Measurements from ENCODE around the gene MMS19. TPM values are rescaled to one million over a fixed set of nuclear protein-coding genes. Genes with fewer than 3 reads are reported as not detected.

MMS19 gene
- total RNA-seq, 1 experiment from 2014 or later: 42.4 TPM

GRCh38 chr10:97412891-97413304, 85.3 kb downstream of the MMS19 start:
- Histone ChIP-seq H3K9me2 (ENCODE audit: insufficient read depth) (no peaks in the 10 kb centered on the region), H3K4me3 (no peak overlapping the region), H4K20me1 (ENCODE audit: insufficient read depth) (no peaks in the 10 kb centered on the region), H3K27me3 (ENCODE audit: insufficient read depth, low read depth) (no peaks in the 10 kb centered on the region), H3K36me3 (ENCODE audit: low read depth) (no peaks in the 10 kb centered on the region), H3F3A (ENCODE audit: insufficient read depth, low read depth) (peaks cover 23% of the 10 kb centered on the region), H3K79me2 (ENCODE audit: low read depth) (no peaks in the 10 kb centered on the region), H3K9me3 (ENCODE audit: insufficient read depth, low read depth) (no peaks in the 10 kb centered on the region), H3K4me2 (no peak overlapping the region), H2AFZ (no peak overlapping the region), H3K27ac (peak overlapping the region; percentile 50), H3K4me1 (replicated peaks; ENCODE audit: insufficient read depth) (peaks cover 10% of the 10 kb centered on the region)
- ChIA-PET POLR2A (ENCODE audit: unreplicated experiment) (interaction anchor here (0.5 to 0.6 kb wide), 2 partner anchors 44 to 120 kb away, joined by 9 to 10 read pairs; partner anchors contain the start of gene ARHGAP19), CTCF (no interaction called here)
- no TSS peak for BruUV-seq (replicated peaks)
- intact Hi-C loops (cut with micrococcal nuclease; ENCODE audit: unreplicated experiment): no loop called here
- no peak for TF ChIP-seq EZH2 (IDR thresholded peaks at IDR 0.05; ENCODE audit: low read depth)
- TF ChIP-seq CTCF (conservative IDR thresholded peaks at IDR 0.05): no peak
- peak; percentile 47 to 81 for DNase-seq

GRCh38 chr10:97411406-97411805, 86.8 kb downstream of the MMS19 start:
- H3K79me2 ChIP-seq (ENCODE audit: low read depth): no peaks in the 10 kb centered on the region
- H3K4me2 ChIP-seq: no peak overlapping the region
- H3K9me2 ChIP-seq (ENCODE audit: insufficient read depth): no peaks in the 10 kb centered on the region
- BruUV-seq (replicated peaks): no TSS peak
- no peaks in the 10 kb centered on the region for H3K27me3 ChIP-seq (ENCODE audit: insufficient read depth, low read depth)
- H2AFZ ChIP-seq: no peak overlapping the region
- TF ChIP-seq CTCF (conservative IDR thresholded peaks at IDR 0.05) (no peak), EZH2 (IDR thresholded peaks at IDR 0.05; ENCODE audit: low read depth) (no peak)
- DNase-seq: no peak
- no peaks in the 10 kb centered on the region for H4K20me1 ChIP-seq (ENCODE audit: insufficient read depth)
- ChIA-PET POLR2A (ENCODE audit: unreplicated experiment) (no interaction called here), CTCF (interaction anchor here (0.6 kb wide), 1 partner anchor 13 kb away, joined by 9 read pairs; no protein-coding TSS in a partner anchor)
- peaks cover 17% of the 10 kb centered on the region for H3K4me1 ChIP-seq (replicated peaks; ENCODE audit: insufficient read depth)
- H3K27ac ChIP-seq: no peak overlapping the region
- no peak overlapping the region for H3K4me3 ChIP-seq
- H3F3A ChIP-seq (ENCODE audit: insufficient read depth, low read depth): peaks cover 29% of the 10 kb centered on the region
- H3K36me3 ChIP-seq (ENCODE audit: low read depth): no peaks in the 10 kb centered on the region
- H3K9me3 ChIP-seq (ENCODE audit: insufficient read depth, low read depth): no peaks in the 10 kb centered on the region
- intact Hi-C loops (cut with micrococcal nuclease; ENCODE audit: unreplicated experiment): no loop called here

- no peaks in the 10 kb centered on the region for H4K20me1 ChIP-seq (ENCODE audit: insufficient read depth)
- ChIA-PET CTCF (interaction anchor here (0.5 to 1.0 kb wide), 2 partner anchors 8 to 12 kb away, joined by 3 to 11 read pairs; no protein-coding TSS in a partner anchor), POLR2A (ENCODE audit: unreplicated experiment) (no interaction called here)
- BruUV-seq (replicated peaks): no TSS peak
- no peak overlapping the region for H2AFZ ChIP-seq
- intact Hi-C loops (cut with micrococcal nuclease; ENCODE audit: unreplicated experiment): loop anchor here (5.0 to 10.0 kb wide), 2 partner anchors 39 to 306 kb away; partner anchors contain the start of genes EXOSC1, MARVELD1 and ZDHHC16
- H3K27ac ChIP-seq: peak overlapping the region; percentile 41; the same call in 1 of the 2 replicates
- H3K27me3 ChIP-seq (ENCODE audit: insufficient read depth, low read depth): no peaks in the 10 kb centered on the region
- H3K4me3 ChIP-seq: no peak overlapping the region
- H3K4me1 ChIP-seq (replicated peaks; ENCODE audit: insufficient read depth): peaks cover 17% of the 10 kb centered on the region
- DNase-seq: peak; percentile 55 to 81
- no peaks in the 10 kb centered on the region for H3K9me3 ChIP-seq (ENCODE audit: insufficient read depth, low read depth)
- H3K36me3 ChIP-seq (ENCODE audit: low read depth): no peaks in the 10 kb centered on the region
- peaks cover 29% of the 10 kb centered on the region for H3F3A ChIP-seq (ENCODE audit: insufficient read depth, low read depth)
- H3K79me2 ChIP-seq (ENCODE audit: low read depth): no peaks in the 10 kb centered on the region
- H3K4me2 ChIP-seq: peak overlapping the region; percentile 37
- TF ChIP-seq EZH2 (IDR thresholded peaks at IDR 0.05; ENCODE audit: low read depth) (no peak), CTCF (conservative IDR thresholded peaks at IDR 0.05) (no peak)
- no peaks in the 10 kb centered on the region for H3K9me2 ChIP-seq (ENCODE audit: insufficient read depth)
Measured at GRCh38 chr10:97408496-97408992, 89.7 kb downstream of the MMS19 start.

Other genes starting within 250 kb of the MMS19 start
- gene ARHGAP19, start 205.8 kb downstream of the MMS19 start, total RNA-seq (2021): 11.2 and 11.5 TPM in 2 replicates
- 2.4 and 2.7 TPM in 2 replicates for gene FRAT1, start 179.2 kb downstream of the MMS19 start, total RNA-seq (2021)
- 11.0 and 13.0 TPM in 2 replicates for gene FRAT2, start 163.7 kb downstream of the MMS19 start, total RNA-seq (2021)
- 22.6 and 34.3 TPM in 2 replicates for gene RRP12, start 97.1 kb downstream of the MMS19 start, total RNA-seq (2021)
- gene PGAM1, start 72.2 kb downstream of the MMS19 start, total RNA-seq (2021): 177 and 243 TPM in 2 replicates
- gene EXOSC1, start 52.4 kb downstream of the MMS19 start, total RNA-seq (2021): 25.4 and 27.0 TPM in 2 replicates
- gene ZDHHC16, start 52.2 kb downstream of the MMS19 start, total RNA-seq (2021): 29.1 and 29.6 TPM in 2 replicates
- gene UBTD1, start 502 bp upstream of the MMS19 start, total RNA-seq (2021): 17.1 and 21.2 TPM in 2 replicates
- gene ANKRD2, start 74.4 kb upstream of the MMS19 start, total RNA-seq (2021): 5.5 and 8.4 TPM in 2 replicates
- gene HOGA1, start 86.0 kb upstream of the MMS19 start, total RNA-seq (2021): 3.4 and 4.4 TPM in 2 replicates
- gene C10orf62, start 91.3 kb upstream of the MMS19 start, total RNA-seq (2021): 0.45 and 0.59 TPM in 2 replicates
- 10.0 and 10.6 TPM in 2 replicates for gene MORN4, start 135.1 kb upstream of the MMS19 start, total RNA-seq (2021)
- 16.0 and 20.3 TPM in 2 replicates for gene PI4K2A, start 142.2 kb upstream of the MMS19 start, total RNA-seq (2021)
- 20.5 and 22.4 TPM in 2 replicates for gene AVPI1, start 188.8 kb upstream of the MMS19 start, total RNA-seq (2021)
- gene MARVELD1, start 215.3 kb upstream of the MMS19 start, total RNA-seq (2021): 33.1 and 40.1 TPM in 2 replicates
- gene ZFYVE27, start 238.7 kb upstream of the MMS19 start, total RNA-seq (2021): 21.6 and 24.7 TPM in 2 replicates

Measured in PC-9 (cell line).